ENCODE data around the gene DUT. TPM values are rescaled to one million over a fixed set of nuclear protein-coding genes. Genes with fewer than 3 reads are reported as not detected.

Gene DUT
- total and polyA plus RNA-seq, 9 of the 15 experiments (the other 6 are each of a cell fraction or from before 2014, with no cell fraction given) = 13.9 to 235 (median 94.9) TPM

- no peak for ATAC-seq
- no peak for DNase-seq (ENCODE audit: extremely low read depth in 1 of 4, low spot score in 3 of 4)
- Histone ChIP-seq H3K9ac (ENCODE audit: insufficient read depth in 1 of 2, low read depth in 2 of 2, low read length in 2 of 2) (peak overlapping the region; percentile 85 to 97), H3K27me3 (ENCODE audit: control insufficient read depth in 2 of 2, insufficient read depth in 2 of 2, low read length in 2 of 2) (no peaks in the 10 kb centered on the region), H3K9me3 (replicated peaks; ENCODE audit: control insufficient read depth, insufficient read depth, low read depth, low read length) (no peaks in the 10 kb centered on the region), H3K79me2 (ENCODE audit: control insufficient read depth, insufficient read depth, low read length) (peaks cover 75% of the 10 kb centered on the region), H4K20me1 (replicated peaks; ENCODE audit: control insufficient read depth, insufficient read depth, low read length) (no peaks in the 10 kb centered on the region), H3K4me3 (peak overlapping the region; percentile 88), H3K36me3 (ENCODE audit: control insufficient read depth, insufficient read depth, low read length) (peaks cover 48% of the 10 kb centered on the region), H3K9me1 (ENCODE audit: control insufficient read depth, insufficient read depth, low read length) (no peaks in the 10 kb centered on the region), H3K27ac (ENCODE audit: extremely low read depth, low read depth, low read length) (peak overlapping the region; percentile 89), H2AFZ (ENCODE audit: low read depth, low read length) (0 out of 2 replicates have a peak overlapping the region, but pooled peaks have one; percentile 88), H3K4me2 (ENCODE audit: insufficient read depth, low read length) (peak overlapping the region; percentile 80), H3K4me1 (replicated peaks in 1 of 2; ENCODE audit: control insufficient read depth in 2 of 2, insufficient read depth in 2 of 2, low read length in 2 of 2) (peaks cover 0 to 12% of the 10 kb centered on the region in 2 experiments; a peak in 3 of 5 replicates)
- TSS peak; percentile 52 for BruUV-seq (replicated peaks)
- CTCF ChIA-PET (ENCODE audit: low intra/inter-chr PET ratio) = no interaction called here
- in situ Hi-C loops (cut with MboI) (no loop called here), intact Hi-C loops (cut with micrococcal nuclease) (no loop called here)
- no peak for FAIRE-seq
- POLR2A ChIA-PET = interaction anchor here (1.0 kb wide), 1 partner anchor 8 kb away, joined by 4 read pairs; no protein-coding TSS in a partner anchor
- 2% methylated on average over 9 of the region's 9 CpGs for WGBS (ENCODE audit: insufficient coverage, low coverage, missing lambda C conversion rate)
- no peak for TF ChIP-seq ZNF354B (CRISPR knock-in tag; IDR thresholded peaks at IDR 0.05)
- no peak for TF ChIP-seq CBX5 (IDR thresholded peaks at IDR 0.05; ENCODE audit: borderline replicate concordance, low read depth)
Observed at GRCh38 chr15:48332642-48333034, 1.4 kb downstream of the DUT start.

GRCh38 chr15:48333540-48333939 is 2.3 kb downstream of the DUT start:
- FAIRE-seq (no peak), DNase-seq (ENCODE audit: extremely low read depth in 1 of 4, low spot score in 3 of 4) (peak in 1 of 4 experiments; percentile 30), ATAC-seq (no peak)
- peak overlapping the region; percentile 47 for H3K27ac ChIP-seq (ENCODE audit: extremely low read depth, low read depth, low read length)
- no TSS peak for BruUV-seq (replicated peaks)
- H3K4me3 ChIP-seq = peak overlapping the region; percentile 88
- no peaks in the 10 kb centered on the region for H3K9me1 ChIP-seq (ENCODE audit: control insufficient read depth, insufficient read depth, low read length)
- H3K36me3 ChIP-seq (ENCODE audit: control insufficient read depth, insufficient read depth, low read length) = peaks cover 57% of the 10 kb centered on the region
- no peaks in the 10 kb centered on the region for H3K9me3 ChIP-seq (replicated peaks; ENCODE audit: control insufficient read depth, insufficient read depth, low read depth, low read length)
- no peaks in the 10 kb centered on the region for H4K20me1 ChIP-seq (replicated peaks; ENCODE audit: control insufficient read depth, insufficient read depth, low read length)
- H3K4me1 ChIP-seq (replicated peaks in 1 of 2; ENCODE audit: control insufficient read depth in 2 of 2, insufficient read depth in 2 of 2, low read length in 2 of 2) = peaks cover 0 to 12% of the 10 kb centered on the region in 2 experiments; a peak in 3 of 5 replicates
- CTCF ChIA-PET (ENCODE audit: low intra/inter-chr PET ratio) = no interaction called here
- TF ChIP-seq ELF1 (tag; IDR thresholded peaks at IDR 0.05) (0 out of 2 replicates have a peak, but pooled peaks have one; percentile 22), DACH1 (IDR thresholded peaks at IDR 0.05; ENCODE audit: partially characterized antibody) (peak; percentile 45), HDAC2 (IDR thresholded peaks at IDR 0.05) (no peak), ZNF639 (CRISPR knock-in tag; conservative IDR thresholded peaks at IDR 0.05 in 1 of 2, IDR thresholded peaks at IDR 0.05 in 1 of 2) (no peak), POLR2G (IDR thresholded peaks at IDR 0.05; ENCODE audit: low read depth, low read length) (0 out of 2 replicates have a peak, but pooled peaks have one; percentile 15)
- H2AFZ ChIP-seq (ENCODE audit: low read depth, low read length) = no peak overlapping the region
- no peaks in the 10 kb centered on the region for H3K27me3 ChIP-seq (ENCODE audit: control insufficient read depth in 2 of 2, insufficient read depth in 2 of 2, low read length in 2 of 2)
- intact Hi-C loops (cut with micrococcal nuclease) = no loop called here
- H3K79me2 ChIP-seq (ENCODE audit: control insufficient read depth, insufficient read depth, low read length) = peaks cover 83% of the 10 kb centered on the region
- in situ Hi-C loops (cut with MboI) = no loop called here
- WGBS (ENCODE audit: insufficient coverage, low coverage, missing lambda C conversion rate) = 4% methylated on average over 4 of the region's 4 CpGs
- peak overlapping the region; percentile 72 to 85; a peak in 3 of 4 replicates for H3K9ac ChIP-seq (ENCODE audit: insufficient read depth in 1 of 2, low read depth in 2 of 2, low read length in 2 of 2)
- peak overlapping the region; percentile 80 for H3K4me2 ChIP-seq (ENCODE audit: insufficient read depth, low read length)
- POLR2A ChIA-PET = interaction anchor here (1.1 kb wide), 1 partner anchor 545 kb away, joined by 3 read pairs; the partner anchor contains the start of gene EID1

All from K562 (cell line).